Activated gamma-delta T cell treated with Interleukin-2 at 50 U/mL for 16 hours (primary cell): ENCODE data around the gene HYAL3.
"Not testable (repeated sequence)": the region's sequence is repeated elsewhere in the genome, so short reads cannot be mapped to it uniquely, and the experiment has no call there.

Source experiments
- DNase-seq: peaks from one replicate; pipeline ENCODE4 v3.0.0-alpha.2; 2020

The HYAL3 gene

GRCh38 chr3:50254577-50255250, 44.5 kb downstream of the HYAL3 start:
- DNase-seq: no peak

- no peak for DNase-seq
Measured at GRCh38 chr3:50251220-50251619, 48.0 kb downstream of the HYAL3 start.

- DNase-seq: no peak
Measured at GRCh38 chr3:50250514-50250913, 48.7 kb downstream of the HYAL3 start.

GRCh38 chr3:50249457-50249856, 49.7 kb downstream of the HYAL3 start:
- DNase-seq: no peak

GRCh38 chr3:50248387-50248786, 50.8 kb downstream of the HYAL3 start:
- DNase-seq: no peak

GRCh38 chr3:50246517-50246954, 52.7 kb downstream of the HYAL3 start:
- peak; percentile 70 for DNase-seq

GRCh38 chr3:50245831-50246516, 53.2 kb downstream of the HYAL3 start:
- DNase-seq: peak; percentile 97

GRCh38 chr3:50245251-50245745, 53.9 kb downstream of the HYAL3 start:
- no peak for DNase-seq

GRCh38 chr3:50244813-50245212, 54.4 kb downstream of the HYAL3 start:
- not testable (repeated sequence) for DNase-seq

GRCh38 chr3:50243543-50243895, 55.7 kb downstream of the HYAL3 start:
- DNase-seq: no peak

GRCh38 chr3:50242851-50243542, 56.2 kb downstream of the HYAL3 start:
- no peak for DNase-seq
